Kidney (tissue), 14 donors: ENCODE results near the gene TSC22D1. TPM values are rescaled to one million over a fixed set of nuclear protein-coding genes. Genes with fewer than 3 reads are reported as not detected.

ENCODE experiments used
- DNase-seq, 5 donors: peaks; one replicate each; pipeline ENCODE4 v3.0.0-alpha.2; 2013 to 2020
- FAIRE-seq: peaks from 2 replicates; lab custom pipeline; 2012; peaks lifted over from hg19 to GRCh38; lab: Jason Lieb, UNC
- H3K27ac ChIP-seq, 2 donors: one replicate each; pipeline ENCODE4 v1.7.0; 2013; ENCODE audit warnings: low read depth in 2 of 2, low read length in 2 of 2, inconsistent platforms in 1 of 2
- H3K27me3 ChIP-seq: one replicate; pipeline ENCODE4 v1.7.1; 2013; ENCODE audit warnings: low read length, inconsistent platforms; ENCODE audit not compliant: control insufficient read depth, insufficient read depth
- H3K36me3 ChIP-seq, 3 donors: one replicate each; pipeline versions ENCODE4 v1.7.0 to v1.7.1; 2013; ENCODE audit warnings: low read length in 3 of 3, control low read depth in 1 of 3, inconsistent platforms in 1 of 3; ENCODE audit not compliant: insufficient read depth in 3 of 3, control insufficient read depth in 2 of 3
- H3K4me1 ChIP-seq, 3 donors: one replicate each; pipeline versions ENCODE4 v1.7.0 to v1.7.1; 2013; ENCODE audit warnings: low read length in 3 of 3, inconsistent platforms in 1 of 3, low read depth in 1 of 3; ENCODE audit not compliant: control insufficient read depth in 2 of 3, insufficient read depth in 2 of 3
- H3K4me3 ChIP-seq, 3 donors: one replicate each; pipeline versions ENCODE4 v1.7.0 to v1.8.1; 2013; ENCODE audit warnings: low read length in 3 of 3, control low read depth in 1 of 3, inconsistent platforms in 1 of 3
- H3K9ac ChIP-seq, 3 donors: one replicate each; pipeline versions ENCODE4 v1.7.0 to v1.7.1; 2013; ENCODE audit warnings: low read length in 3 of 3, control low read depth in 1 of 3, inconsistent platforms in 1 of 3
- H3K9me3 ChIP-seq, 3 donors: one replicate each; pipeline versions ENCODE4 v1.7.0 to v1.7.1; 2013; ENCODE audit warnings: low read length in 3 of 3, control low read depth in 1 of 3, inconsistent platforms in 1 of 3; ENCODE audit not compliant: control insufficient read depth in 2 of 3, insufficient read depth in 1 of 3
- intact Hi-C: fragments of 100-400 bp; cut with DNase I; formaldehyde crosslinking; loops from one replicate; pipeline ENCODE4 v1.11.1; 2022
- polyA plus RNA-seq: library from polyadenylated mRNA; stranded (reverse); fragments of 350-450 nt; fragmentation: Illumina TruSeq; extraction: RNeasy Lipid Tissue Mini Kit (QIAGEN cat#74804); gene quantifications from one replicate; pipeline ENCODE4 v1.2.3, GENCODE V29; 2014; ENCODE audit warnings: low read depth, low replicate concordance; ENCODE audit not compliant: insufficient read depth
- total RNA-seq: library from RNA; stranded (reverse); fragmentation: NEBNext Ultra II Directional; extraction: Animal tissue kit (Norgen Biotek cat#: 25700); gene quantifications from one replicate; pipeline ENCODE4 v1.2.1, GENCODE V29; 2021
- TF ChIP-seq, protein P1 (sequence below): IDR thresholded peaks from 3 replicates; pipeline ENCODE4 v1.5.1; 2012; ENCODE audit warnings: mild to moderate bottlenecking, moderate library complexity, borderline replicate concordance; ENCODE audit not compliant: insufficient read depth; ENCODE audit errors: extremely low read depth
- donor health status: control.
- donor health status: control.
- donor health status: control.
- donor health status: control.
- donor health status: control.
- donor health status: DM: yes; HTN: yes; CAD: no.
- donor health status: Normal renal cell carcinoma (clear cell type).

The TSC22D1 gene
- total and polyA plus RNA-seq, 2 donors from 2014 or later: 163 to 349 TPM

DNA sequence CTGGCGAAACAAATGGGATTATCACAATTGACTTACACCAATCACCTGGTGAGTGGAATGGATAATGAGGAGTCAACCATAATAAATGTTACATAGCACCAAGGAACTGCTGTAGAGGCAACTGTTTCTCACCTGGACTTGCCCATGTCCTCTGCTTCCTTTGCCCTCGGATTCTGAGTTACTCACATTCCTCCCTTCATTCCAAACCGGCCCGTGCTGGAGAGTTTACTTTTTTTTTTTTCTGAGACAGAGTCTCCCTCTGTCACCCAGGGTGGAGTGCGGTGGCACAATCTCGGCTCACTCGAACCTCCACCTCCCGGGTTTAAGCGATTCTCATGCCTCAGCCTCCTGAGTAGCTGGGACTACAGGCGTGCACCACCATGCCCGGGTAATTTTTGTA lies 41.5 kb upstream of the TSC22D1 start:
- H3K9me3 ChIP-seq: no peaks in the 10 kb centered on the region
- FAIRE-seq (no peak), DNase-seq (no peak)
- H3K9ac ChIP-seq: no peak overlapping the region
- H3K36me3 ChIP-seq: no peaks in the 10 kb centered on the region
- H3K27me3 ChIP-seq: no peaks in the 10 kb centered on the region
- no peak overlapping the region for H3K4me3 ChIP-seq
- H3K27ac ChIP-seq: no peak overlapping the region
- intact Hi-C loops: no loop called here
- TF ChIP-seq, protein P1, sequence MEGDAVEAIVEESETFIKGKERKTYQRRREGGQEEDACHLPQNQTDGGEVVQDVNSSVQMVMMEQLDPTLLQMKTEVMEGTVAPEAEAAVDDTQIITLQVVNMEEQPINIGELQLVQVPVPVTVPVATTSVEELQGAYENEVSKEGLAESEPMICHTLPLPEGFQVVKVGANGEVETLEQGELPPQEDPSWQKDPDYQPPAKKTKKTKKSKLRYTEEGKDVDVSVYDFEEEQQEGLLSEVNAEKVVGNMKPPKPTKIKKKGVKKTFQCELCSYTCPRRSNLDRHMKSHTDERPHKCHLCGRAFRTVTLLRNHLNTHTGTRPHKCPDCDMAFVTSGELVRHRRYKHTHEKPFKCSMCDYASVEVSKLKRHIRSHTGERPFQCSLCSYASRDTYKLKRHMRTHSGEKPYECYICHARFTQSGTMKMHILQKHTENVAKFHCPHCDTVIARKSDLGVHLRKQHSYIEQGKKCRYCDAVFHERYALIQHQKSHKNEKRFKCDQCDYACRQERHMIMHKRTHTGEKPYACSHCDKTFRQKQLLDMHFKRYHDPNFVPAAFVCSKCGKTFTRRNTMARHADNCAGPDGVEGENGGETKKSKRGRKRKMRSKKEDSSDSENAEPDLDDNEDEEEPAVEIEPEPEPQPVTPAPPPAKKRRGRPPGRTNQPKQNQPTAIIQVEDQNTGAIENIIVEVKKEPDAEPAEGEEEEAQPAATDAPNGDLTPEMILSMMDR: no peak
- peaks cover 0 to 5% (median 0%) of the 10 kb centered on the region in 3 donors for H3K4me1 ChIP-seq

- Histone ChIP-seq H3K36me3 (no peaks in the 10 kb centered on the region), H3K27me3 (no peaks in the 10 kb centered on the region), H3K9ac (no peak overlapping the region), H3K27ac (no peak overlapping the region), H3K4me3 (no peak overlapping the region), H3K4me1 (no peaks in the 10 kb centered on the region), H3K9me3 (no peaks in the 10 kb centered on the region)
- DNase-seq (no peak), FAIRE-seq (no peak)
- intact Hi-C loops: no loop called here
- TF ChIP-seq, protein P1: no peak
These were observed 33.0 kb upstream of the TSC22D1 start for GRCh38 chr13:44609137-44609536.

GRCh38 chr13:44605721-44606120 lies 29.6 kb upstream of the TSC22D1 start:
- intact Hi-C loops: no loop called here
- H3K36me3 ChIP-seq: no peaks in the 10 kb centered on the region
- DNase-seq: no peak
- no peak overlapping the region for H3K4me3 ChIP-seq
- no peak overlapping the region for H3K9ac ChIP-seq
- H3K27ac ChIP-seq: no peak overlapping the region
- H3K9me3 ChIP-seq: no peaks in the 10 kb centered on the region
- no peaks in the 10 kb centered on the region for H3K4me1 ChIP-seq
- TF ChIP-seq, protein P1: no peak
- H3K27me3 ChIP-seq: no peaks in the 10 kb centered on the region
- FAIRE-seq: no peak

- Histone ChIP-seq H3K27ac (no peak overlapping the region), H3K27me3 (no peaks in the 10 kb centered on the region), H3K9me3 (no peaks in the 10 kb centered on the region), H3K36me3 (no peaks in the 10 kb centered on the region), H3K4me3 (no peak overlapping the region), H3K4me1 (no peaks in the 10 kb centered on the region), H3K9ac (no peak overlapping the region)
- TF ChIP-seq, protein P1: no peak
- no peak for DNase-seq
- intact Hi-C loops: no loop called here
- no peak for FAIRE-seq
These were observed 29.1 kb upstream of the TSC22D1 start for GRCh38 chr13:44605275-44605674.
